PC-9 (cell line): ENCODE results near the gene IMMP2L. TPM values are rescaled to one million over a fixed set of nuclear protein-coding genes. Genes with fewer than 3 reads are reported as not detected.

Experiments used
- BruUV-seq: library from RNA; stranded (reverse); fragments of 400-500 nt; replicated peaks from 2 replicates; lab custom pipeline; 2021; lab: Mats Ljungman, UMichigan
- CTCF ChIA-PET: fragments of 300-600 bp; sonication (Branson Sonifier 250); formaldehyde crosslinking; loops from one replicate; lab custom pipeline; 2022; ENCODE audit warnings: antibody characterized with exemption; lab: Charles Lee
- POLR2A ChIA-PET: fragments of 300-600 bp; sonication (Branson Sonifier 250); formaldehyde crosslinking; loops from one replicate; lab custom pipeline; 2022; ENCODE audit warnings: antibody characterized with exemption; ENCODE audit not compliant: unreplicated experiment; lab: Charles Lee
- DNase-seq, 2 experiments: peaks; one replicate each; pipeline versions ENCODE4 v3.0.0 to v3.0.0-alpha.2; 2015 to 2022; ENCODE audit warnings: mixed read lengths in 1 of 2
- H2AFZ ChIP-seq: fragments of 200-600 bp; sonication (generic); 2 replicates; pipeline ENCODE4 v1.8.1; 2017; ENCODE audit warnings: antibody characterized with exemption
- H3F3A ChIP-seq: fragments of 200-600 bp; sonication (generic); 2 replicates; pipeline ENCODE4 v1.8.1; 2017; ENCODE audit warnings: antibody characterized with exemption, mild to moderate bottlenecking, low read depth; ENCODE audit not compliant: insufficient read depth
- H3K27ac ChIP-seq: fragments of 200-600 bp; sonication (generic); 2 replicates; pipeline ENCODE4 v1.6.1; 2016; ENCODE audit warnings: mixed run types
- H3K27me3 ChIP-seq: fragments of 200-600 bp; sonication (generic); 2 replicates; pipeline ENCODE4 v1.6.1; 2016; ENCODE audit warnings: low read depth, mixed run types; ENCODE audit not compliant: insufficient read depth
- H3K36me3 ChIP-seq: fragments of 200-600 bp; sonication (generic); 2 replicates; pipeline ENCODE4 v1.6.1; 2016; ENCODE audit warnings: low read depth, mixed run types
- H3K4me1 ChIP-seq: fragments of 200-600 bp; sonication (generic); replicated peaks from 2 replicates; pipeline ENCODE4 v1.6.1; 2016; ENCODE audit warnings: mixed run types; ENCODE audit not compliant: insufficient read depth
- H3K4me2 ChIP-seq: fragments of 200-600 bp; sonication (generic); 2 replicates; pipeline ENCODE4 v1.6.1; 2017; ENCODE audit warnings: mixed run types
- H3K4me3 ChIP-seq: fragments of 200-600 bp; sonication (generic); 2 replicates; pipeline ENCODE4 v1.6.1; 2016; ENCODE audit warnings: mixed run types
- H3K79me2 ChIP-seq: fragments of 200-600 bp; sonication (generic); 2 replicates; pipeline ENCODE4 v1.6.1; 2017; ENCODE audit warnings: low read depth, mixed run types
- H3K9me2 ChIP-seq: fragments of 200-600 bp; sonication (generic); 2 replicates; pipeline ENCODE4 v1.8.1; 2017; ENCODE audit warnings: mild to moderate bottlenecking; ENCODE audit not compliant: insufficient read depth
- H3K9me3 ChIP-seq: fragments of 200-600 bp; sonication (generic); 2 replicates; pipeline ENCODE4 v1.8.1; 2016; ENCODE audit warnings: low read depth; ENCODE audit not compliant: insufficient read depth
- H4K20me1 ChIP-seq: fragments of 200-600 bp; sonication (generic); 2 replicates; pipeline ENCODE4 v1.8.1; 2017; ENCODE audit not compliant: insufficient read depth
- EZH2 ChIP-seq: fragments of 200-600 bp; sonication (generic); IDR thresholded peaks from 2 replicates; pipeline ENCODE4 v1.8.0; 2017; ENCODE audit warnings: antibody characterized with exemption, low read depth
- intact Hi-C: fragments of 100-400 bp; cut with micrococcal nuclease; formaldehyde crosslinking; loops from one replicate; pipeline ENCODE4 v1.10.0; 2022; ENCODE audit not compliant: unreplicated experiment
- total RNA-seq: library from RNA; stranded (reverse); gene quantifications from 2 replicates; pipeline ENCODE4 v1.2.3, GENCODE V29; 2021
- TF ChIP-seq, protein P1 (sequence below): fragments of 200-600 bp; sonication (generic); conservative IDR thresholded peaks from 2 replicates; pipeline ENCODE4 v1.6.1; 2017; ENCODE audit warnings: mixed run types, antibody characterized with exemption, mild to moderate bottlenecking, moderate library complexity

Gene IMMP2L
- total RNA-seq, 1 experiment from 2014 or later, result 40.5 TPM

DNA sequence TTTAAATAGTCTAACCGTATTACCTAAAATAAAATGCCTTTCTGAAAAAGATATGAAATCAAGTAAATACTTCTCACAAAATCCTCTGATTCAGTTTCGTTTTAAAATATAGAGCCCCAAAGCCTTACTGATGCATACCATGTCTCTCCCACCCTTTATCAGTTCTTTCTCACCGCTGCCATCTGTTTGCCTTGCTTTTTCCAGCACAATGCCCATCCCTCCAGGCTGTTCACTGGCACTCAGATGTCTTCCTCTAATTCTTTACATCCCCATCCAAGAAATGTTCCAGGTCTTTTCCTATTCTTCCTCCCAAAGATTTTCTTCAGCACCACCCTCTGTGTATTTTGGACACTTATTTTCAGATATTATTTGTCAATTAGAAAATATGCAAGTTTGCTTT is 587.9 kb downstream of the IMMP2L start:
- Histone ChIP-seq H3K4me3 (no peak overlapping the region), H3K27me3 (no peaks in the 10 kb centered on the region), H3K9me2 (no peaks in the 10 kb centered on the region), H3K4me2 (no peak overlapping the region), H3K79me2 (no peaks in the 10 kb centered on the region), H3K9me3 (no peaks in the 10 kb centered on the region), H4K20me1 (no peaks in the 10 kb centered on the region), H2AFZ (no peak overlapping the region), H3K36me3 (no peaks in the 10 kb centered on the region), H3K4me1 (no peaks in the 10 kb centered on the region), H3K27ac (no peak overlapping the region), H3F3A (no peaks in the 10 kb centered on the region)
- BruUV-seq, result no TSS peak
- no peak for TF ChIP-seq EZH2
- TF ChIP-seq, protein P1, sequence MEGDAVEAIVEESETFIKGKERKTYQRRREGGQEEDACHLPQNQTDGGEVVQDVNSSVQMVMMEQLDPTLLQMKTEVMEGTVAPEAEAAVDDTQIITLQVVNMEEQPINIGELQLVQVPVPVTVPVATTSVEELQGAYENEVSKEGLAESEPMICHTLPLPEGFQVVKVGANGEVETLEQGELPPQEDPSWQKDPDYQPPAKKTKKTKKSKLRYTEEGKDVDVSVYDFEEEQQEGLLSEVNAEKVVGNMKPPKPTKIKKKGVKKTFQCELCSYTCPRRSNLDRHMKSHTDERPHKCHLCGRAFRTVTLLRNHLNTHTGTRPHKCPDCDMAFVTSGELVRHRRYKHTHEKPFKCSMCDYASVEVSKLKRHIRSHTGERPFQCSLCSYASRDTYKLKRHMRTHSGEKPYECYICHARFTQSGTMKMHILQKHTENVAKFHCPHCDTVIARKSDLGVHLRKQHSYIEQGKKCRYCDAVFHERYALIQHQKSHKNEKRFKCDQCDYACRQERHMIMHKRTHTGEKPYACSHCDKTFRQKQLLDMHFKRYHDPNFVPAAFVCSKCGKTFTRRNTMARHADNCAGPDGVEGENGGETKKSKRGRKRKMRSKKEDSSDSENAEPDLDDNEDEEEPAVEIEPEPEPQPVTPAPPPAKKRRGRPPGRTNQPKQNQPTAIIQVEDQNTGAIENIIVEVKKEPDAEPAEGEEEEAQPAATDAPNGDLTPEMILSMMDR, result no peak
- ChIA-PET CTCF (no interaction called here), POLR2A (no interaction called here)
- intact Hi-C loops, result no loop called here
- no peak for DNase-seq

- CTCF ChIA-PET, result no interaction called here
- POLR2A ChIA-PET, result no interaction called here
- H3K4me2 ChIP-seq, result no peak overlapping the region
- H3K9me3 ChIP-seq, result no peaks in the 10 kb centered on the region
- no peak overlapping the region for H2AFZ ChIP-seq
- H3F3A ChIP-seq, result no peaks in the 10 kb centered on the region
- H3K9me2 ChIP-seq, result no peaks in the 10 kb centered on the region
- intact Hi-C loops, result no loop called here
- no peaks in the 10 kb centered on the region for H4K20me1 ChIP-seq
- no peaks in the 10 kb centered on the region for H3K79me2 ChIP-seq
- H3K4me3 ChIP-seq, result no peak overlapping the region
- no peaks in the 10 kb centered on the region for H3K4me1 ChIP-seq
- no peak overlapping the region for H3K27ac ChIP-seq
- no peaks in the 10 kb centered on the region for H3K27me3 ChIP-seq
- no peak for DNase-seq
- H3K36me3 ChIP-seq, result no peaks in the 10 kb centered on the region
- TF ChIP-seq, protein P1, result no peak
- TF ChIP-seq EZH2, result no peak
- BruUV-seq, result no TSS peak
These were observed 588.9 kb downstream of the IMMP2L start for GRCh38 chr7:110973196-110973990.

- Histone ChIP-seq H3K36me3 (no peaks in the 10 kb centered on the region), H3K4me1 (no peaks in the 10 kb centered on the region), H2AFZ (no peak overlapping the region), H3K9me2 (peaks cover 3% of the 10 kb centered on the region; the same call in 1 of the 2 replicates), H3K27me3 (no peaks in the 10 kb centered on the region), H3K4me3 (no peak overlapping the region), H3K4me2 (no peak overlapping the region), H3K79me2 (no peaks in the 10 kb centered on the region), H4K20me1 (no peaks in the 10 kb centered on the region), H3K9me3 (no peaks in the 10 kb centered on the region), H3F3A (no peaks in the 10 kb centered on the region), H3K27ac (no peak overlapping the region)
- intact Hi-C loops, result no loop called here
- TF ChIP-seq, protein P1, result no peak
- no peak for TF ChIP-seq EZH2
- CTCF ChIA-PET, result no interaction called here
- POLR2A ChIA-PET, result no interaction called here
- BruUV-seq, result no TSS peak
- no peak for DNase-seq
These were observed 597.5 kb downstream of the IMMP2L start for GRCh38 chr7:110964775-110965174.
